CD14-positive monocyte (primary cell): ENCODE measurements around the gene TMEM132D. TPM values are rescaled to one million over a fixed set of nuclear protein-coding genes. Genes with fewer than 3 reads are reported as not detected.

ENCODE experiments used
- DNase-seq, 3 donors: peaks; one replicate each; pipeline ENCODE4 v3.0.0-alpha.2; 2011 to 2022
- H2AFZ ChIP-seq: 2 replicates; pipeline ENCODE4 v1.6.0; 2012; ENCODE audit warnings: mild to moderate bottlenecking, low read depth, low read length, inconsistent platforms; ENCODE audit not compliant: insufficient read depth, poor library complexity, severe bottlenecking
- H3K27ac ChIP-seq, 2 donors: 1 replicate in 1 of 2; 2 replicates in 1 of 2; pipeline ENCODE4 v1.5.1; 2012 to 2013; ENCODE audit warnings: low read length in 2 of 2, control low read depth in 1 of 2, inconsistent platforms in 1 of 2, low read depth in 1 of 2, mild to moderate bottlenecking in 1 of 2
- H3K27me3 ChIP-seq, 2 donors: one replicate each; pipeline versions ENCODE4 v1.6.0 to v1.6.1; 2011 to 2013; ENCODE audit warnings: low read length in 2 of 2; ENCODE audit not compliant: control insufficient read depth in 2 of 2, insufficient read depth in 2 of 2
- H3K36me3 ChIP-seq, 2 donors: replicated peaks in 1 of 2; 1 replicate in 1 of 2; 2 replicates in 1 of 2; pipeline versions ENCODE4 v1.5.1 to v1.6.1; 2012 to 2013; ENCODE audit warnings: low read length in 2 of 2, control low read depth in 1 of 2, inconsistent platforms in 1 of 2, mild to moderate bottlenecking in 1 of 2; ENCODE audit not compliant: insufficient read depth in 2 of 2, control insufficient read depth in 1 of 2
- H3K4me1 ChIP-seq, 2 donors: 1 replicate in 1 of 2; 2 replicates in 1 of 2; pipeline versions ENCODE4 v1.5.1 to v1.6.1; 2012 to 2013; ENCODE audit warnings: low read length in 2 of 2, control low read depth in 1 of 2, inconsistent platforms in 1 of 2, mild to moderate bottlenecking in 1 of 2, moderate library complexity in 1 of 2; ENCODE audit not compliant: insufficient read depth in 2 of 2, control insufficient read depth in 1 of 2
- H3K4me2 ChIP-seq: replicated peaks from 2 replicates; pipeline ENCODE3; 2012; ENCODE audit warnings: low read length, moderate library complexity, mild to moderate bottlenecking; ENCODE audit not compliant: poor library complexity, severe bottlenecking; ENCODE audit errors: extremely low read depth
- H3K4me3 ChIP-seq, 3 experiments: fragments of 200-600 bp in 1 of 3; sonication (generic) in 1 of 3; replicated peaks in 1 of 3; 1 replicate in 2 of 3; 2 replicates in 1 of 3; pipeline ENCODE4 v1.5.1; 2011 to 2013; ENCODE audit warnings: low read length in 3 of 3, mild to moderate bottlenecking in 3 of 3, control low read depth in 2 of 3, low read depth in 2 of 3, inconsistent platforms in 1 of 3, moderate library complexity in 1 of 3
- H3K79me2 ChIP-seq: 2 replicates; pipeline ENCODE4 v1.6.0; 2012; ENCODE audit warnings: mild to moderate bottlenecking, control low read depth, inconsistent platforms, low read length, moderate library complexity; ENCODE audit not compliant: insufficient read depth
- H3K9ac ChIP-seq: 2 replicates; pipeline ENCODE4 v1.6.0; 2017; ENCODE audit warnings: low read length, mild to moderate bottlenecking; ENCODE audit not compliant: insufficient read depth, poor library complexity, severe bottlenecking
- H3K9me3 ChIP-seq, 2 donors: replicated peaks in 1 of 2; 1 replicate in 1 of 2; 2 replicates in 1 of 2; pipeline versions ENCODE4 v1.5.1 to v1.6.1; 2012 to 2013; ENCODE audit warnings: low read length in 2 of 2, control low read depth in 1 of 2; ENCODE audit not compliant: control insufficient read depth in 1 of 2, insufficient read depth in 1 of 2
- H4K20me1 ChIP-seq: 2 replicates; pipeline ENCODE4 v1.6.0; 2012; ENCODE audit warnings: mild to moderate bottlenecking, low read length, control low read depth, moderate library complexity; ENCODE audit not compliant: insufficient read depth
- H3K27ac Mint-ChIP-seq, 7 donors: one replicate each; pipeline ENCODE4 v1.8.0; 2020; ENCODE audit warnings: mild to moderate bottlenecking in 7 of 7, mixed read lengths in 7 of 7, moderate library complexity in 6 of 7, inconsistent platforms in 2 of 7
- H3K27me3 Mint-ChIP-seq, 3 donors: one replicate each; pipeline ENCODE4 v1.8.0; 2021 to 2022; ENCODE audit warnings: low read depth in 3 of 3, mild to moderate bottlenecking in 3 of 3, mixed read lengths in 3 of 3, moderate library complexity in 3 of 3, inconsistent platforms in 1 of 3
- H3K36me3 Mint-ChIP-seq, 2 donors: one replicate each; pipeline ENCODE4 v1.8.0; 2020; ENCODE audit warnings: mixed read lengths in 2 of 2, inconsistent platforms in 1 of 2, mild to moderate bottlenecking in 1 of 2
- H3K4me1 Mint-ChIP-seq: one replicate; pipeline ENCODE4 v1.8.0; 2020; ENCODE audit warnings: mild to moderate bottlenecking, mixed read lengths
- H3K4me3 Mint-ChIP-seq, 2 donors: one replicate each; pipeline ENCODE4 v1.8.0; 2020; ENCODE audit warnings: mild to moderate bottlenecking in 2 of 2, mixed read lengths in 2 of 2, moderate library complexity in 1 of 2
- H3K9me3 Mint-ChIP-seq, 7 donors: one replicate each; pipeline ENCODE4 v1.8.0; 2020 to 2022; ENCODE audit warnings: mixed read lengths in 7 of 7, mild to moderate bottlenecking in 6 of 7, moderate library complexity in 6 of 7, inconsistent platforms in 2 of 7
- WGBS: methylation state at CpG from one replicate; pipeline ENCODE4 v1.1.5; 2013; ENCODE audit warnings: missing lambda C conversion rate; ENCODE audit not compliant: insufficient coverage; 5-methylcytosine and 5-hydroxymethylcytosine counted together
- intact Hi-C, 2 donors: fragments of 100-400 bp; cut with micrococcal nuclease; formaldehyde crosslinking; loops; one replicate each; pipeline versions ENCODE4 v1.15.0 to v1.15.1; 2023
- polyA plus RNA-seq, 3 donors: library from polyadenylated mRNA; depleted of rRNA in 1 of 3; unstranded in 2 of 3; stranded (reverse) in 1 of 3; fragments of 300-500 nt in 2 of 3; fragments of >200 nt in 1 of 3; fragmentation: Illumina TruSeq in 2 of 3; gene quantifications; 1 replicate in 2 of 3; 2 replicates in 1 of 3; pipeline ENCODE4 v1.2.3, GENCODE V29; 2012 to 2021
- TF ChIP-seq, protein P1 (sequence below): fragments of 200-600 bp; IDR thresholded peaks from one replicate; pipeline ENCODE4 v1.8.0; 2022; ENCODE audit warnings: antibody characterized with exemption, mild to moderate bottlenecking

The TMEM132D gene
- polyA plus RNA-seq, 3 donors: 0.04 TPM; not detected in 2

DNA sequence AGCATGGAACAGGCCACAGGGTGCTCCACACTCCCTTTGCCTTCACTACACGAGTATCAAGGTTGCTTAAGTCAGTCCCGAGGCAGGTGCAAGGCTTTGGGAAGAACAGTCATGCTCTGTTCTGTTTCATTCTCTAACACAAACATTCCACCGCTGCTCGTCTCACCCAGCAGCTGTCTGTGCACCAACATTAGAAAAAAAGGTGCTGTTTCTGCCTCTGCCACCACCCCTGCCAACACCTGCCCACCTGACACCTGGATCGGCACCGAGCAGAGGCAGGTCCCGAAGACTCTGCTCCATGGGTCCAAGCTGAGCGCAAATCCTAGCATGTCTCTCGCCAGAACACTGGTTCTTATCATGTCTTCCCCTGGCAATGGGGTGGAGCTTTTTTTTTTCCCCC is 347.7 kb downstream of the TMEM132D start:
- 86% methylated on average over 6 of the region's 9 CpGs for WGBS
- intact Hi-C loops: no loop called here
- Histone ChIP-seq H3K36me3 (no peaks in the 10 kb centered on the region), H3K27me3 (no peaks in the 10 kb centered on the region), H2AFZ (no peak overlapping the region), H3K9me3 (peaks cover 25 to 32% of the 10 kb centered on the region in 2 donors), H3K4me2 (no peak overlapping the region), H3K4me3 (no peak overlapping the region), H3K9ac (no peak overlapping the region), H4K20me1 (no peaks in the 10 kb centered on the region), H3K79me2 (no peaks in the 10 kb centered on the region), H3K4me1 (no peaks in the 10 kb centered on the region), H3K27ac (no peak overlapping the region)
- H3K9me3 Mint-ChIP-seq: peaks cover 6 to 19% (median 12%) of the 10 kb centered on the region in 7 donors
- TF ChIP-seq, protein P1, sequence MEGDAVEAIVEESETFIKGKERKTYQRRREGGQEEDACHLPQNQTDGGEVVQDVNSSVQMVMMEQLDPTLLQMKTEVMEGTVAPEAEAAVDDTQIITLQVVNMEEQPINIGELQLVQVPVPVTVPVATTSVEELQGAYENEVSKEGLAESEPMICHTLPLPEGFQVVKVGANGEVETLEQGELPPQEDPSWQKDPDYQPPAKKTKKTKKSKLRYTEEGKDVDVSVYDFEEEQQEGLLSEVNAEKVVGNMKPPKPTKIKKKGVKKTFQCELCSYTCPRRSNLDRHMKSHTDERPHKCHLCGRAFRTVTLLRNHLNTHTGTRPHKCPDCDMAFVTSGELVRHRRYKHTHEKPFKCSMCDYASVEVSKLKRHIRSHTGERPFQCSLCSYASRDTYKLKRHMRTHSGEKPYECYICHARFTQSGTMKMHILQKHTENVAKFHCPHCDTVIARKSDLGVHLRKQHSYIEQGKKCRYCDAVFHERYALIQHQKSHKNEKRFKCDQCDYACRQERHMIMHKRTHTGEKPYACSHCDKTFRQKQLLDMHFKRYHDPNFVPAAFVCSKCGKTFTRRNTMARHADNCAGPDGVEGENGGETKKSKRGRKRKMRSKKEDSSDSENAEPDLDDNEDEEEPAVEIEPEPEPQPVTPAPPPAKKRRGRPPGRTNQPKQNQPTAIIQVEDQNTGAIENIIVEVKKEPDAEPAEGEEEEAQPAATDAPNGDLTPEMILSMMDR: no peak
- no peak overlapping the region for H3K4me3 Mint-ChIP-seq
- no peak overlapping the region for H3K27ac Mint-ChIP-seq
- H3K27me3 Mint-ChIP-seq: no peaks in the 10 kb centered on the region
- no peaks in the 10 kb centered on the region for H3K4me1 Mint-ChIP-seq
- no peak for DNase-seq
- H3K36me3 Mint-ChIP-seq: no peaks in the 10 kb centered on the region

DNA sequence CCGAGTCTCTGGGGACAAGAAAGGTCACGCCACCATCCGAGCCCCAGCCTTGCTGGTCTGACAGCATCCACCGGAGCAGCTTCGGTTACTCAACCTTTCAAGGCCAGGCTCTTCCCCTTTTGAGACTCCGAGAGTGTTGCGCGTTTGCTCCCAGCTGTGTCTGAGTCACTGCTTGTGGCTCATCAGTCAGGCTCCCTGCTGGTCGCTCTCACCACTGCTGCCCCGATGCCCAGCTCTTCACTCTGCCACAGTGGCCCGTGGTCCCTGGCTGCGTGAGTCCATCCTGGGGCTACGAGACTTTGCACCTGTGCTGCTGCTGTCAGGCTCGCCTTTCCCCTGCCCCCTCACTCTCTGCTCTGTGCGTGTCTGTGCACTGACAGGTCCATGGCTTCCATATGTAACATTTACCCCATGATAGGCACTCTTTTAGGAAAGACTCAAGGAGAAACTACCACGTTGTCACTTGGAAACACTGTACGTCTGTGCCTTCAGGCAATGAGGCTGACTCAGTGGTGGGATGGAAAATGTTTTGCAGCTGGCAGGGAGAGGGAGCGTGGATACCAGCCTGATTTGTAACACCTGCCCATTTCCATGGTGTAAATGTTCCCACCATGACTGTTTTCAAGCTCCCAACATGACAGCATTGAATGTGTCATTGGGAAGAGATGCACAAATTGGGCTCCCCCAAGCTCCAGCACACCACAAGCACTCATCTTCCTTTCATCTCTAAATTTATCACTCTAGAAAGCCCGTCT is 350.7 kb downstream of the TMEM132D start:
- H3K27ac Mint-ChIP-seq: no peak overlapping the region
- H3K4me1 ChIP-seq: no peaks in the 10 kb centered on the region
- no peaks in the 10 kb centered on the region for H3K36me3 ChIP-seq
- H3K9me3 Mint-ChIP-seq: peaks cover 11 to 34% (median 19%) of the 10 kb centered on the region in 7 donors
- intact Hi-C loops: no loop called here
- H3K36me3 Mint-ChIP-seq: no peaks in the 10 kb centered on the region
- no peak overlapping the region for H3K4me2 ChIP-seq
- no peaks in the 10 kb centered on the region for H3K79me2 ChIP-seq
- WGBS: 91% methylated on average over 16 of the region's 19 CpGs
- no peaks in the 10 kb centered on the region for H4K20me1 ChIP-seq
- H2AFZ ChIP-seq: no peak overlapping the region
- no peaks in the 10 kb centered on the region for H3K4me1 Mint-ChIP-seq
- no peak overlapping the region for H3K9ac ChIP-seq
- no peak for DNase-seq
- no peak overlapping the region for H3K27ac ChIP-seq
- H3K4me3 Mint-ChIP-seq: no peak overlapping the region
- no peak overlapping the region for H3K4me3 ChIP-seq
- H3K27me3 ChIP-seq: no peaks in the 10 kb centered on the region
- TF ChIP-seq, protein P1: no peak
- H3K27me3 Mint-ChIP-seq: no peaks in the 10 kb centered on the region
- peaks cover 38 to 44% of the 10 kb centered on the region in 2 donors for H3K9me3 ChIP-seq
